ENCODE data around the gene CYB561. TPM values are rescaled to one million over a fixed set of nuclear protein-coding genes. Genes with fewer than 3 reads are reported as not detected.
"Not testable (repeated sequence)": the region's sequence is repeated elsewhere in the genome, so short reads cannot be mapped to it uniquely, and the experiment has no call there.

Gene CYB561
- total RNA-seq, 2 experiments from 2014 or later: 2.0 to 2.4 TPM

DNA sequence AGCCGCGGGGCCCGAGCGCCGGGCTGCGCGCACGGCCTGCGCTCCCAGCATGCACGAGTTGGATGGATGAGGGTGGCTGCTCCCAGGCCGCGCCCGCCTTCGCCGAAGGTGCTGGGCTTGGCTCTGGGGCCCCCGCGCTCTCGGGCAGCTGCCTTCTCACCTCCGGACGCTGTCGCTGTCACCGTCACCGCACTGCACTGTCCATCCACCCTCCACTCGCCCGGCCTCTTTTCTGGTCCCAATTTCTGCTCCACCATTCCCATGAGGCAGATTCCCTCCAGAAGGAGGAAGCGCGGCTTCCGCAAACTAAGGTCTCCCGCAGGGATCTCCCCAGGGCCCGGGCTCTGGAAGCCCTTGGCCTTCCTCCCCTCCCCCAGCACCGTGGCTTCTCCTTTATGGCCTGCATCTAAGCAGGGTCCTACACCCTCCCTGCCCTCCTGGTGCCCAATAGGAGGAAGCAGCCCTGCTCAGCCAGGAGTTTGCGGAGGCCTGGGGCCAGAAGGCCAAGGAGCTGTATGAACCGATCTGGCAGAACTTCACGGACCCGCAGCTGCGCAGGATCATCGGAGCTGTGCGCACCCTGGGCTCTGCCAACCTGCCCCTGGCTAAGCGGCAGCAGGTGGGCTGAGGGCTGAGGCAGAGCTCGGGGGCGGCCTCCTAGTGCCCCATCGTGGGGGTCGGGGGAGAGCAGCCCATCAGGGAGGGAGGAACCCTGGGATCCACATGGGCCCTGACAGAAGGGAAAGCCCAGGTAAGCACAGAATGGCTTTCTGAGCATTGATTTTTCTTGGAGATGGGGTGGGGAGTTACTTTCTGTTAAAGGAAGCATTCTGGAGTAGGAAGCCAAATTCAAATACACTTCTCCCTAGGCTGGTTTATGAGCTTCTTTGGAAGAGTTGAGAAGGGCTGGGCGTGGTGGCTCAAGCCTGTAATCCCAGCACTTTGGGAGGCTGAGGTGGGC lies 31.7 kb upstream of the CYB561 start:
- H3K36me3 Mint-ChIP-seq (ENCODE audit: low read depth): no peaks in the 10 kb centered on the region
- POLR2A ChIA-PET: no interaction called here
- no peaks in the 10 kb centered on the region for H3K9me3 Mint-ChIP-seq (ENCODE audit: insufficient read depth)
- no peak overlapping the region for H3K27ac Mint-ChIP-seq
- H3K4me3 Mint-ChIP-seq: peak overlapping the region; percentile 71
- H3K4me1 Mint-ChIP-seq (ENCODE audit: low read depth): peaks cover 16% of the 10 kb centered on the region
- ATAC-seq (peak; percentile 16), DNase-seq (no peak)
- CTCF ChIA-PET: interaction anchor here (0.8 to 7.3 kb wide), 18 partner anchors 8 to 139 kb away, joined by 3 to 270 read pairs (median 6); partner anchors contain the start of gene DCAF7
- H3K27me3 Mint-ChIP-seq (ENCODE audit: low read depth): peaks cover 42% of the 10 kb centered on the region

DNA sequence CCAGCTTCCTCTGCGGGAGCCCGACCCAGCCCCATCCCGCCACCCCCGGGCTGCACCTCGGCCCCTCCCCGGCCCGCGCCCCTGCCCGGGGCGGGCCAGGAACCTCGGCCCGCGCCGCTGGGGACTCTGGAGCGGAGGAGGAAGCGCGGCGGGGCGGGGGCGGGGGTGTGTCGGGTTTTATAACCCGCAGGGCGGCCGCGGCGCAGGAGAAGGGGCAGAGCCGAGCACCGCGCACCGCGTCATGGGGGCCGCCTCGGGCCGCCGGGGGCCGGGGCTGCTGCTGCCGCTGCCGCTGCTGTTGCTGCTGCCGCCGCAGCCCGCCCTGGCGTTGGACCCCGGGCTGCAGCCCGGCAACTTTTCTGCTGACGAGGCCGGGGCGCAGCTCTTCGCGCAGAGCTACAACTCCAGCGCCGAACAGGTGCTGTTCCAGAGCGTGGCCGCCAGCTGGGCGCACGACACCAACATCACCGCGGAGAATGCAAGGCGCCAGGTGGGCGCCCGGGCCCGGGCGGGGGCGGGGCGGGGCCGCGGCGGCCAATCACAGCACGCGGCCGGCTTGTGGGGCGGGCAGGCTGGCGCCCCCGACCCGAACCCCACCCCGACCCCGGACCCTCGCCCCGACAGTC lies 30.9 kb upstream of the CYB561 start, which contains the start of gene ACE:
Gene ACE (plus strand): TSS at position 208 of the 626 bp plus-strand sequence. CDS start 34 bp downstream, at position 242.
- H3K4me1 Mint-ChIP-seq (ENCODE audit: low read depth): peaks cover 16% of the 10 kb centered on the region

DNA sequence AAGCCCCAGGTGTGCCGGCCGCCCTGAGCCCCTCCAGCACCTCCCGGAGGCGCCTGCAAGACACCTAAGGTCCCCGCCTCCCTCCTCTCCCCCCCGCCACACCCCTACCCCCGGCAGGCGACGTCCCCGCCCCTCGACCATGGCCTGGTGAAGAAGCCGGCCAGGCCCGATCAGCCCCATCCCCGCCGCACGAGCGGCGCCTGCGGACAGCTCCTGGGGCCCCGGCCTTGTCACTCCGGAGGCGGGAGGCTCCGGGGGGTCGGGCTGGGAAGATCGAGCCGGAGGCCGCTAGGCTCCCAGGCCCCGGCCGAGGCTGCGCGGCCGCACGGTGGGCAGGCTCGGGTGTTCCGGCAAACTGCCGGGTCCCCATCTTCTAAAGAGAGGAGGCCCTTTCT lies 30.4 kb upstream of the CYB561 start:
- H3K4me1 Mint-ChIP-seq (ENCODE audit: low read depth): peaks cover 16% of the 10 kb centered on the region
- no peaks in the 10 kb centered on the region for H3K9me3 Mint-ChIP-seq (ENCODE audit: insufficient read depth)
- H3K27ac Mint-ChIP-seq: no peak overlapping the region
- peak overlapping the region; percentile 5 for H3K4me3 Mint-ChIP-seq
- ATAC-seq (no peak), DNase-seq (no peak)
- H3K36me3 Mint-ChIP-seq (ENCODE audit: low read depth): no peaks in the 10 kb centered on the region
- ChIA-PET POLR2A (interaction anchor here (0.6 to 1.2 kb wide), 2 partner anchors 221 to 961 kb away, joined by 3 to 4 read pairs; no protein-coding TSS in a partner anchor), CTCF (interaction anchor here (1.0 to 7.3 kb wide), 4 partner anchors 28 to 136 kb away, joined by 4 to 270 read pairs (median 18); partner anchors contain the start of gene DCAF7)
- H3K27me3 Mint-ChIP-seq (ENCODE audit: low read depth): peaks cover 49% of the 10 kb centered on the region

More for the DNA sequence above, 30.9 kb upstream of the CYB561 start, which contains the start of gene ACE:
- Mint-ChIP-seq H3K27me3 (ENCODE audit: low read depth) (peaks cover 45% of the 10 kb centered on the region), H3K4me3 (peak within 1 kb of the TSS; percentile 71), H3K27ac (no peak within 1 kb of the TSS), H3K9me3 (ENCODE audit: insufficient read depth) (no peaks in the 10 kb centered on the region), H3K36me3 (ENCODE audit: low read depth) (no peaks in the 10 kb centered on the region)
- CTCF ChIA-PET: interaction anchor here (1.0 to 7.3 kb wide), 5 partner anchors 29 to 140 kb away, joined by 4 to 270 read pairs (median 9); partner anchors contain the start of gene DCAF7
- ATAC-seq (peak; percentile 60), DNase-seq (peak; percentile 47)
- POLR2A ChIA-PET: interaction anchor here (1.2 kb wide), 1 partner anchor 220 kb away, joined by 3 read pairs; no protein-coding TSS in a partner anchor

DNA sequence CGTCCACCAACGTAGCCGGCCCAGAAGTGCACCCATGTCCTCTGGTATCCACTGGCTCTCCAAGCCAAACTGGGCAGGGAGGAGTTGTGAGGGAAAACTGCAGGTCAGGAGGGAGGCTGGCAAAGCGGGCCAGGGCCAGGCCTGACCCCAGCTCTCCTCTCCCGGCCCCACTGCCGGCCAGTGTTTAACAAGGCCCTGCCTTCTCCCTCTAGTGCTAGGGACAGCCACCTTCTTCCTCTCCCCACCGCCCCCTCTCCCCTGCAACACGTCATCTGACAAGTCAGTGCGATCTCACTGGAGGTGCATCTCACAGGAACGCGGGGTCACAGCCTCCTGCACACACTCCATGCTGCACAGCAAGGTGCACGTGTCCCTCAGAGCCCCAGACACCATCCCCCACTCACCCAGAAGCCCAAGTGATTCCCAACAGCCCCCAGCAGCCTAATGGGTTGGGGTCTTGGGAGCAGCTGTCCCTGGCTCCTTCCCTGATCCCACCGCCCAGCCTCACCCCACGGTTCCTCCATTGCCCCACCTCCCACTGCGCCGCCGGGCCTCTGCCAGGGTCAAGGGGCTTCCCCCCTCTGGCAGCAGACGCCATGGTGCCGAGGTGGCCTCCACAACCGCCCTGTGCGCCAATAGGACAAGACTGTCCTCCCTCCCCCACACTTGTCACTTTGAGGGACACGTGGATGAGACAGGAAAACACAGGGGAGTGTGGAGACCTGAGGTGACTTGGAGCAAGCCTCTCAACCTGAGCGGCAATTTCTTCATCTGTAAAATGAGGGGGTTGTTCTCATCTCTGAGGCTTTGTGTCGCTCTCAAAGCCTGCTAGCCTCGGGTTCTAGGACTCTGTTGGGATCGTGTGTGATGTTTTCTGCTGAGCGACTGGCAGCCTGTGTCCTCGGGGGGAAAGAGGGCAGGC lies 29.6 kb upstream of the CYB561 start:
- POLR2A ChIA-PET: interaction anchor here (0.6 to 1.2 kb wide), 2 partner anchors 222 to 960 kb away, joined by 3 to 4 read pairs; no protein-coding TSS in a partner anchor
- Mint-ChIP-seq H3K27ac (no peak overlapping the region), H3K4me3 (peak overlapping the region; percentile 5), H3K4me1 (ENCODE audit: low read depth) (peaks cover 16% of the 10 kb centered on the region), H3K36me3 (ENCODE audit: low read depth) (no peaks in the 10 kb centered on the region), H3K27me3 (ENCODE audit: low read depth) (peaks cover 51% of the 10 kb centered on the region), H3K9me3 (ENCODE audit: insufficient read depth) (no peaks in the 10 kb centered on the region)
- DNase-seq (no peak), ATAC-seq (no peak)
- CTCF ChIA-PET: interaction anchor here (4.1 to 7.3 kb wide), 2 partner anchors 45 to 136 kb away, joined by 28 to 270 read pairs; no protein-coding TSS in a partner anchor

DNA sequence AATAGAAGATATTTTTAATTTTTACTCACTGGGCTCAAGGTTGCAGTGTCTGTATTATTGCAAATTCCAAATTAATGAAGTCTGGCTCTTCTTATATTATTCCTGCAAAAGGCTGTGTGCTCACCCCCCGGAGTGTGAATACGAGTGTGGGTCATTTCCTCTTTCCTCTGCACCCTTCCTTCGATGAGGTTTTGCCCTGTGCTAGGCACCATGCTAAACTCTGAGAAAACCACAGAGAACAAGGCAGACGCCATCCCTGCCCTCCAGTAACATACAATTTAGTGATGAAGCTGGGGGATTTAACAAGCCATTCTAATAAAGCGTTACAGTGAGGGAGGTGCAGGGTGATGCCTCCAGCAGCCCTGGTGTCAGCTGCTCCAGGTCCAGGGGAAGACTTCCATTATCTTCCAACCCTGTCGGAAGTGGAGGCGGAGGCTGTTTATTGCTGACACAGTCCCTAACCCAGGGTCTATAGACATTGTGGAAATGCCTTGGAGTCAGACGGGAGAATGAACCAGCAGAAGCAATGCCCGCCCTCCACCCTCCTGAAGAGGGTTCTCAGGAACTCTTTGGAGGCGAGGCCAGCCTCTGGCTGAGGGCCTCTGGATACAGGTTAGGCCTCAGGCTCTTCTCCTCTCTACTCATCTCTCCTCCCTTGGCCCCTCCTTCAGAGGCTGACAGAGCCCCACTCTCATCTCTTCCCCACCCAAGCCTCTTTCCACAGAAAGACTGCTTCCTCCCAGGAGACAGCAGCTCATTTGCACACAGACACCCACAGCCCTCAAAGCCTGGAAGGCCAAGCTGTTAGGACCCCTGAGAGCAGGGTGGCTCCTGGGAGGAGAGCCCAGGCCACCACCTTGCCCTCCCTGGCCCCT lies 28.7 kb upstream of the CYB561 start:
- DNase-seq (no peak), ATAC-seq (no peak)
- CTCF ChIA-PET: no interaction called here

DNA sequence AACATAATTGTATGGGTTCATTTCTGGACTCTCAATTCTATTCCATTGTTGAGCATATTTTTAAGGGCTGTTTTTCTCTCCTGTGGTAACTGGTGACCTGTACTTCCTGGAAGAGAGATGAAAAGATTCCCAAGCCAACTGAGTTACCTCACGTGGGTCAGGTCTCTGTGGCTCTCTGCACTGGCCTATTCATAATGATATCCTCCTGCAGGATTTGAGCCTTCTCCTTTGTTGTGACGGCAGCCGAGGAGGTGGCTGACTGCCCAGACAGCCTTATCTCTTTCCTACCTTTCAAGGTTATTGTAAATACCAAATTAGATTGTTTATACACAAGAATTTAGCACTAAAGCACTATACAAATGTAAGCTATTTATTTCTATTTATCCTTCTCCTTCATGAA lies 28.1 kb upstream of the CYB561 start:
- CTCF ChIA-PET: no interaction called here
- Mint-ChIP-seq H3K4me1 (ENCODE audit: low read depth) (peaks cover 16% of the 10 kb centered on the region), H3K27me3 (ENCODE audit: low read depth) (peaks cover 55% of the 10 kb centered on the region), H3K36me3 (ENCODE audit: low read depth) (no peaks in the 10 kb centered on the region), H3K9me3 (ENCODE audit: insufficient read depth) (no peaks in the 10 kb centered on the region), H3K4me3 (no peak overlapping the region), H3K27ac (no peak overlapping the region)
- ATAC-seq: no peak
- POLR2A ChIA-PET: no interaction called here
- no peak for DNase-seq

More for the DNA sequence above, 28.7 kb upstream of the CYB561 start:
- POLR2A ChIA-PET: no interaction called here
- no peaks in the 10 kb centered on the region for H3K9me3 Mint-ChIP-seq (ENCODE audit: insufficient read depth)
- no peak overlapping the region for H3K27ac Mint-ChIP-seq
- H3K4me3 Mint-ChIP-seq: no peak overlapping the region
- peaks cover 16% of the 10 kb centered on the region for H3K4me1 Mint-ChIP-seq (ENCODE audit: low read depth)
- no peaks in the 10 kb centered on the region for H3K36me3 Mint-ChIP-seq (ENCODE audit: low read depth)
- peaks cover 55% of the 10 kb centered on the region for H3K27me3 Mint-ChIP-seq (ENCODE audit: low read depth)

DNA sequence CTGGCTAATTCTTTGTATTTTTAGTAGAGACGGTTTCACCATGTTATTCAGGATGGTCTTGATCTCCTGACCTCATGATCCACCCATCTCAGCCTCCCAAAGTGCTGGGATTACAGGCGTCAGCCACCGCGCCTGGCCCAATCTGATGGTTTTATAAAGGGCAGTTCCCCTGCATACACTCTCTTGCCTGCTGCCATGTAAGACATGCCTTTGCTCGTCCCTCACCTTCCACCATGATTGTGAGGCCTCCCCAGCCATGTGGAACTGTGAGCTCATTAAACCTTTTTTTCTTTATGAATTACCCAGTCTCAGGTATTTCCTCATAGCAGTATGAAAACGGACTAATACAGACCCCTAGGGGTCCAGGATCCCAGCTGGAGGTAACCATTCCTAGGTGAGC lies 22.0 kb upstream of the CYB561 start:
- not testable (repeated sequence) for DNase-seq; H3K9me3 Mint-ChIP-seq (ENCODE audit: insufficient read depth); H3K36me3 Mint-ChIP-seq (ENCODE audit: low read depth); H3K4me1 Mint-ChIP-seq (ENCODE audit: low read depth); H3K27ac Mint-ChIP-seq; ATAC-seq; H3K4me3 Mint-ChIP-seq
- POLR2A ChIA-PET: interaction anchor here (0.6 kb wide), 1 partner anchor 252 kb away, joined by 3 read pairs; no protein-coding TSS in a partner anchor
- CTCF ChIA-PET: interaction anchor here (0.9 to 4.0 kb wide), 4 partner anchors 11 to 144 kb away, joined by 3 to 24 read pairs (median 6); no protein-coding TSS in a partner anchor
- peaks cover 29% of the 10 kb centered on the region for H3K27me3 Mint-ChIP-seq (ENCODE audit: low read depth)

DNA sequence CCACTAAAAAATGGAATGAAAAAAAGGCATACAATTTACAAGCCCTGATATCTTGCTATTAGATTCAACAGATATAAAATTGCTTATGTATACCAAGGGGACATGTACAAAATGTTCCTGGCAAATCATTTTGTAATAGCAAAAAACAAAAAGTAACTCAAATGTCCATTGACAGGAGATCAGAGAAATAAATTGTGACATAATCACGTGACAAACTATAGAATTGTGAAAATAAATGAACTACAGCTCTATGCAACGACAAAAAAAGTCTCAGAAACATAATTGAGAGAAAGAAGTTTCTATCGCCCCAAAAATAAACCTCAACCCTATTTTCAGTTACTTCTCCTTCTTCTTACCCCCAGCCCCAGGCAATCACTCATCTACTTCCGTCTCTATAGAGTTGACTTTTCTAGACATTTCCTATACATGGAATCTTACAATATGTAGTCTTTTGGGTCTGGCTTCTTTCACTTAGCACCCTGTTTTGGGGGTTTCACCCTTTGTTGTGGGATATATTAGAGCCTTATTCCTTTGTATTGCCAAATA lies 18.7 kb upstream of the CYB561 start:
- Mint-ChIP-seq H3K4me3 (no peak overlapping the region), H3K27me3 (ENCODE audit: low read depth) (peaks cover 18% of the 10 kb centered on the region), H3K27ac (no peak overlapping the region), H3K4me1 (ENCODE audit: low read depth) (no peaks in the 10 kb centered on the region), H3K36me3 (ENCODE audit: low read depth) (no peaks in the 10 kb centered on the region), H3K9me3 (ENCODE audit: insufficient read depth) (no peaks in the 10 kb centered on the region)
- DNase-seq (no peak), ATAC-seq (no peak)
- ChIA-PET CTCF (interaction anchor here (1.2 kb wide), 1 partner anchor 39 kb away, joined by 3 read pairs; no protein-coding TSS in a partner anchor), POLR2A (no interaction called here)

DNA sequence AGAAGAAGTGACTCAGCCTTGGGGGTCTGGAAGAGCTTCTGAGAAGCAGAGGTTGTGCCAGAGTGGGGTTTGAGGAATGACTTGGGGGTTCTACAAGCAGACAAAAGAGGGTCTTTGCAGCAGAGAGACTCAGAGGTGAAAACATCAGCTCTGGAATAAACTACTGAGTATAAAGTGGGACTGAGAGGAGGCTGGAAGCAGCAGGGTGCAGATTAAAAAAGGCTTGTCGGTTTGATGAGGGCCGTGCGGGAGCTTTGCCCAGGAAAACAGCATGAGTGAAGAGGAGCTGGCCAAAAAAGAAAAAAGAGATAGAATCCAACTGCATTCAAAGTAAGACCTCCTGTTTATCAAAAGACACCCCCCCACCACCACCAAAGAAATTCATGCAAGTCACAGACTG lies 17.7 kb upstream of the CYB561 start:
- no peak overlapping the region for H3K4me3 Mint-ChIP-seq
- peaks cover 18% of the 10 kb centered on the region for H3K27me3 Mint-ChIP-seq (ENCODE audit: low read depth)
- CTCF ChIA-PET: interaction anchor here (1.7 kb wide), 1 partner anchor 38 kb away, joined by 6 read pairs; no protein-coding TSS in a partner anchor
- H3K9me3 Mint-ChIP-seq (ENCODE audit: insufficient read depth): no peaks in the 10 kb centered on the region
- no peaks in the 10 kb centered on the region for H3K4me1 Mint-ChIP-seq (ENCODE audit: low read depth)
- no peaks in the 10 kb centered on the region for H3K36me3 Mint-ChIP-seq (ENCODE audit: low read depth)
- POLR2A ChIA-PET: interaction anchor here (0.8 kb wide), 1 partner anchor 144 kb away, joined by 3 read pairs; no protein-coding TSS in a partner anchor
- DNase-seq (no peak), ATAC-seq (no peak)
- no peak overlapping the region for H3K27ac Mint-ChIP-seq

DNA sequence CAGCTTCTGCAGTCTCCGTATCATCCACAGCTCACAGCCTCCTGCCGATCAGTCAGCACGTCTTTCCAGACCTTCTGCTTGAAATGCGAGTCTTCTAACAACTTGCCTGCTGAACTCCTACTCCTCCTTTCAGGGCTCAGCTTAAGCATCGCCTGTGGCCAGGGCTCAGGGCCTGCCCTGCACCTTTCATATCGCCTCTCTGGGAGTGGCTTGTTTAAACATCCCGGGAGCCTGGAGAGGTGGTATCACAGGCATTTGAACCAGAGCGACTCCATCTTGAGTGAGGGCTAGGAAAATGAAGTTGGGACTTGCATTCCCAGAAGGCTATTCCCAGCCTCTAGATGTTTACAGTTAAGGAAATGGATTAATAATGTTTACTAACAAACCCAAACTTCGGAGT lies 13.9 kb upstream of the CYB561 start:
- H3K27ac Mint-ChIP-seq: no peak overlapping the region
- ChIA-PET CTCF (interaction anchor here (1.0 kb wide), 1 partner anchor 19 kb away, joined by 3 read pairs; no protein-coding TSS in a partner anchor), POLR2A (interaction anchor here (0.6 kb wide), 1 partner anchor 375 kb away, joined by 3 read pairs; no protein-coding TSS in a partner anchor)
- no peak for DNase-seq
- H3K4me3 Mint-ChIP-seq: no peak overlapping the region
- H3K27me3 Mint-ChIP-seq (ENCODE audit: low read depth): peaks cover 18% of the 10 kb centered on the region
- no peaks in the 10 kb centered on the region for H3K9me3 Mint-ChIP-seq (ENCODE audit: insufficient read depth)
- no peaks in the 10 kb centered on the region for H3K4me1 Mint-ChIP-seq (ENCODE audit: low read depth)
- ATAC-seq: no peak
- no peaks in the 10 kb centered on the region for H3K36me3 Mint-ChIP-seq (ENCODE audit: low read depth)

Data from activated CD8-positive, alpha-beta T cell treated with anti-CD3 and anti-CD28 coated beads, Interleukin-2, amount 10 ng/mL, durations not matched to agents 7 days and 5 days (primary cell).